ENCODE results near the gene GLI3.

Gene GLI3

DNA sequence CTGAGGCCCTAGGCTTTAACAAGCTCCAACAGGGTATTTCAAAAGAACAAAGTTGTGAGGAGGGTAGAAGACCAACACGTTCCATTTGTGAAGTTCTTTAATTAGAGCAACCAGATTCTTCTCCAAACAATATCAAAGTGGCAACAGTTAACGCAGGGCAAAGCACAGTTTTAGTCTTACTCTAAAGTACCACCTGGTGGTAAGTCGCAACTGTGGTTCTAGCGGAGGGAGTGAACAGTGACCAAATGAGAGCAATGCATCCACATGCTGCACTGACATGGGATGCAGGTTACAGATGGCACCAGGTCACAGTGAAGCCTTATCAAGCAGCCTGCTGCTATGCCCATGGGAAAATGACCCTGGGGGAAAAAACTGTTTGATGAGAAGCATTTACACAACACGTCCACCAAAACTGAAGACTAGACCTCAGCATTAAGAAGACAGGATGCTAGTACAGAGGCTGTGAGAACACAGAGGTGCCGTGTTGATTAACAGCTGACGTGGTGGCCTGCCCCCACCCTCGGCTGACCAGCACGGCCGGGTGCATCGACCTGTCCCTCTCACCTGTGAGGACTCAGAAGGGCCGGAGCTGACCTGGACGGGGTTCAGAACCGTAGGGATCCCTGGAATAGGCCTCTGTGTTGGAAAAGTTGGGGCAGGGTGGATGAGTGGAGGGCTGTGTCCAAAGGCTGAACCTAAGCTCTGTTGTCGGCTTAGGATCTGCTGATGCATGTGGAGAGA is 211.2 kb downstream of the GLI3 start:
- H3K4me3 ChIP-seq (ENCODE audit: low read depth, low read length) = no peak overlapping the region
- in situ Hi-C loops (cut with HindIII; ENCODE audit: low sequenced_read_pairs) = no loop called here
- TF ChIP-seq, protein P1, sequence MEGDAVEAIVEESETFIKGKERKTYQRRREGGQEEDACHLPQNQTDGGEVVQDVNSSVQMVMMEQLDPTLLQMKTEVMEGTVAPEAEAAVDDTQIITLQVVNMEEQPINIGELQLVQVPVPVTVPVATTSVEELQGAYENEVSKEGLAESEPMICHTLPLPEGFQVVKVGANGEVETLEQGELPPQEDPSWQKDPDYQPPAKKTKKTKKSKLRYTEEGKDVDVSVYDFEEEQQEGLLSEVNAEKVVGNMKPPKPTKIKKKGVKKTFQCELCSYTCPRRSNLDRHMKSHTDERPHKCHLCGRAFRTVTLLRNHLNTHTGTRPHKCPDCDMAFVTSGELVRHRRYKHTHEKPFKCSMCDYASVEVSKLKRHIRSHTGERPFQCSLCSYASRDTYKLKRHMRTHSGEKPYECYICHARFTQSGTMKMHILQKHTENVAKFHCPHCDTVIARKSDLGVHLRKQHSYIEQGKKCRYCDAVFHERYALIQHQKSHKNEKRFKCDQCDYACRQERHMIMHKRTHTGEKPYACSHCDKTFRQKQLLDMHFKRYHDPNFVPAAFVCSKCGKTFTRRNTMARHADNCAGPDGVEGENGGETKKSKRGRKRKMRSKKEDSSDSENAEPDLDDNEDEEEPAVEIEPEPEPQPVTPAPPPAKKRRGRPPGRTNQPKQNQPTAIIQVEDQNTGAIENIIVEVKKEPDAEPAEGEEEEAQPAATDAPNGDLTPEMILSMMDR (IDR thresholded peaks at IDR 0.05; ENCODE audit: low read depth, low read length) = no peak
- DNase-seq (ENCODE audit: low read depth, low spot score) = no peak

DNA sequence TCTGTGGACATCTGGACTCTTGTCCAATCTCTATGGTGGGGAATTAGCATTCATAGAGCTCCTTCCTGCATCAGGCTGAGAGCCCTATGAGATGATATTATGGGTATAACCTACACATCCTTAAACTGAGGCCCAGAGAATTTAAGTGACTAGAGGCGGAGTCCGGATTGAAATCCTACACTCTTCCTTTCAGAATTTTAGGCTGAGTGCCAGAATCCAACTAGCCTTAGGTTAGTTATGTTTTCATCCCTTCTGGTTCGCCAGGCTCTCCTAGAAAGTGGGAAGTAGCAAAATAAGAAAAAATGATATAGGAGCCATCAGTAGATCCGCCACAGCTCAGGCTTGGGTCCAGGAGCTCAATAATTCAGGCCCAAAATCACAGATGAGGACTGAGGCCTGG is 212.5 kb downstream of the GLI3 start:
- no peak overlapping the region for H3K4me3 ChIP-seq (ENCODE audit: low read depth, low read length)
- TF ChIP-seq, protein P1 (IDR thresholded peaks at IDR 0.05; ENCODE audit: low read depth, low read length) = no peak
- in situ Hi-C loops (cut with HindIII; ENCODE audit: low sequenced_read_pairs) = no loop called here
- no peak for DNase-seq (ENCODE audit: low read depth, low spot score)

DNA sequence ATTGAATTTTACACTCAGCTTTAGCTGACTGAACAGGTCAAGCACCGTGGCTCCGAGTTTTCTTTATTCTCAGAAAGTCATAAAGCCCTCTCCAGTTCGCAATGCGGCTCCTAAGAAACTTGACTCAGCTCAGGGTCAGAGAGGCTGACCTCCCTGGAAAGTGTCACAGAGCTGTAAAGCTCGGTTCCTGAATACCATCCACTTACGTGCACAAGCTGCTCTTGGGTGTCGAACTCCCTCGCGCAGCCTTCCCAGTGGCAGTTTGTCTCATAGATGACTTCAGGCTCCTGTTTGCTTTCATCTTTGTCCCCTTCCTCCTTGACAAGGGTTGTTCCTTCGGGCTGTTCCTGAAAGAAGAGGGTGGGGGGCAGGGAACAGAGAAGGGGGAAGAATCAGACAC is 213.7 kb downstream of the GLI3 start:
- TF ChIP-seq, protein P1 (IDR thresholded peaks at IDR 0.05; ENCODE audit: low read depth, low read length) = no peak
- DNase-seq (ENCODE audit: low read depth, low spot score) = no peak
- in situ Hi-C loops (cut with HindIII; ENCODE audit: low sequenced_read_pairs) = no loop called here
- H3K4me3 ChIP-seq (ENCODE audit: low read depth, low read length) = no peak overlapping the region

DNA sequence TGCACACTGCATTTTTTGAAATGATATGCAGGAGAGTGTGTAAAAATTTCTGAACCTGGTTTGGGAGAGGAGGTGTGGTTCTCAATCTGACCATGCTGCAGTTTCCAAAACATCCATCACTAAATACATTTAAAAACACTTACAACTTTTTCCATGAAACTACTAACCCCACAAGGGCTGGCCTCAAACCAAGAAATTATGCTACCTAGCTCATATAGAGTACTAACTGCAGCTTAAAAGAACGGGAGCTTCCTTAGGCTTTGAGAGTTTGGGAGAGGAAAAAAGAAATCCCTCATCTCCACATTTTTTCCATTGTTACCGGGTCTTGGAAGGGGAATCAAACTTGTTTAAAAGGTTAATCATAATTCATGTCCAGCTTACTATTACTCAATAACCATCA is 214.2 kb downstream of the GLI3 start:
- H3K4me3 ChIP-seq (ENCODE audit: low read depth, low read length) = no peak overlapping the region
- TF ChIP-seq, protein P1 (IDR thresholded peaks at IDR 0.05; ENCODE audit: low read depth, low read length) = no peak
- no peak for DNase-seq (ENCODE audit: low read depth, low spot score)
- in situ Hi-C loops (cut with HindIII; ENCODE audit: low sequenced_read_pairs) = no loop called here

DNA sequence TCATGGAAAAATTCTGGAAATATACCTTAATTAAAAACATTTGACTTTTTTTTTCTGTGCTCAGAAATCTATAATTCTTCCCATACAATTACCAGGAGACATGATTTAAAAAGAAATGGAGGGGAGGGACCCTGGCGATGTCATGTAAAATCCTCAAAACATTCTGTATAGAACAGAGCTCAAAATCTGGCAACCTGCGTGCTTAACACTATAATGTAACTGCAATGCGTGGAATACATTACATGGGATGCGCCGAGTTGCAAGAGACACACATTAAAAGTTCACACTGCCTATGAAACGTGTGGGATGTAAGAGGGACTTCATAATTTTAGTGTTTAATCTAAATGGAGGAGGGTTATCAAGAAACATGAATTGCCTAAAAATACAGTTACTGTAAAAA is 215.0 kb downstream of the GLI3 start:
- DNase-seq (ENCODE audit: low read depth, low spot score) = no peak
- in situ Hi-C loops (cut with HindIII; ENCODE audit: low sequenced_read_pairs) = no loop called here
- TF ChIP-seq, protein P1 (IDR thresholded peaks at IDR 0.05; ENCODE audit: low read depth, low read length) = no peak
- H3K4me3 ChIP-seq (ENCODE audit: low read depth, low read length) = no peak overlapping the region

DNA sequence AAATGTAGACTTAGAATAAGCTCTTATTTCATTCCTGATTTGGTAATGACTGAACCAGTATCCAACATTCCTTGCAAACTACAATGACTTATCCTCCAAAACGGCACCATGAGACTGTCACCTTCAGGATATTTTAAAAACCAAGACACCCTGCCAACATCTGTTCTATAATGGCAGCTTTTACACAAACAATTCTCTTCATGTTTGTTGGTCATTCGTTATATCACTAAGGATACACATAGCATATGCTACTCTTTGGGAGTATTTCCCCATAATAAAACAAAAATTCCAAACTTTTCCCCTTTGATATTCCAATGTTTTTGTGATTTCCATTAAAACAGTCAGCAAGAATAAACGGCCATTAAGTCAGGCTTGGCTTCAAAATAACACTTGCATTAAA is 215.4 kb downstream of the GLI3 start:
- no peak for DNase-seq (ENCODE audit: low read depth, low spot score)
- TF ChIP-seq, protein P1 (IDR thresholded peaks at IDR 0.05; ENCODE audit: low read depth, low read length) = no peak
- in situ Hi-C loops (cut with HindIII; ENCODE audit: low sequenced_read_pairs) = no loop called here
- H3K4me3 ChIP-seq (ENCODE audit: low read depth, low read length) = no peak overlapping the region

Data from astrocyte of the spinal cord (primary cell).